Skin of body (tissue), 2 donors: Measurements from ENCODE around the gene BRD4. TPM values are rescaled to one million over a fixed set of nuclear protein-coding genes. Genes with fewer than 3 reads are reported as not detected.

Experiments used
- DNase-seq: peaks from one replicate; lab custom pipeline; 2025; lab: John Stamatoyannopoulos, UW
- total RNA-seq: library from RNA; depleted of rRNA; stranded (reverse); fragments of >200 nt; gene quantifications from one replicate; pipeline ENCODE4 v1.2.3, GENCODE V29; 2014

The BRD4 gene
- total RNA-seq, 1 donor from 2014 or later, result 23.1 TPM

DNA sequence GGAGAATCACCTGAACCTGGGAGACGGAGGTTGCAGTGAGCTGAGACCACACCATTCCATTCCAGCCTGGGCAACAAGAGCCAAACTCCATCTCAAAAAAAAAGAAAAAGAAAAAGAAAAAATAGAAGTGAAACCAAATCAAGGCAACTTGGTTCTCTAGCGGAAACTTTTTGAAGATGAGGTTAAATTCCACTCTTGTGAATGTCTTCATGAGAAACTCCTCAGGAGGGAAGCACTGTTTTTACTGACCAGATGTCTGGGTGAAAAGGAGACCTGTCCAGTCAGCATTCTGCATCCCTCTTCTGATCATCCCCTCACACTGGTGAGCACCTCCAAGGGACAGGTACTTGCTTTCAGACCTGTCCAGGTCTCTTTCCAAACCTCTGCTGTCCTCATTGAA, 15.8 kb downstream of the BRD4 start:
- no peak for DNase-seq

DNA sequence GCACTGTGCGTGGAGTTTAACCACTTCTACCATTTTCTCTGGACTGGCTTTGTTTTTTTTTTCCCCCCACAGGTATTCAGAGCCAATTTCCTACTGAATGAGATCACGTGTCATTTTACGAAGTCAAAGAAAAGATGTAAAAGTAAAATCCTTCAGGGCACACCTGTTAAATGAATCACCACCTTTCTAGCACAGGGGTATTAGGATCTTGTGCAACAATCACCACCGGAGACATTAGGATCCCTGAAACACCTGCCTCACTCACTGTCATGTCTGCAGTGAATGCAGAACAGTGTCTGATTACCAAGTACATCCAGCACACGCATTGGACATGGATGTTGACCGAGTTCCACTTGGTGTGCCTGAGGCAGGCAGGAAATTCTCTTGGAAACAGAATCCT, 17.2 kb downstream of the BRD4 start:
- DNase-seq, result no peak

DNA sequence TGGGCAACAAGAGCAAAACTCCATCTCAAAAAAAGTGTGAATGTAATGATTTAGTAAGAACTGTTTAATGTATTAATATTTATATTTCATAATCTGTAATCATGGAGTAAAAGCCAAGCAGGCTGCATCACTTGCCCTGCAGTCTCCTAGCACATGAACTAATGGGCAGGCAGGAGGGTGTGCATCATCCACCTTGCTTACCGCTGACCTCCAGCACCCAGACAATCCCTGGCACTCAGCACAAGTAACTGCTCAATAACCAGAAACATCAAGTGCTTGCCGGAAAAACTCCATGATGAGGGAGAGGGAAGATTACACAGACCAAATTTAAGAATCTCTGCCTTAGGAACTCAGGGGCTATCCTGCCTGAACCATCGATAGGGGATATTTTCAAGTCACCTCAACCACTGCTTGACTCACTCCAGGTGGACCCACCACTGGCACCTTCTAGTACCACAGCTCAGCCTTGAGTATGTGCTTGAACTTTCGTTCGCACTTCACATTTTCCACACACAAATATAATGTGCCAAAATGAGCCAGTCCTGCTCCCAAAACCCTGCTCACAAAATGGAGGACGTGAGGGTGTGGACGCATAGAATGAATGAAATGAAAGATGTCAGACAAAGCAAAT, 18.6 kb downstream of the BRD4 start:
- DNase-seq, result no peak

DNA sequence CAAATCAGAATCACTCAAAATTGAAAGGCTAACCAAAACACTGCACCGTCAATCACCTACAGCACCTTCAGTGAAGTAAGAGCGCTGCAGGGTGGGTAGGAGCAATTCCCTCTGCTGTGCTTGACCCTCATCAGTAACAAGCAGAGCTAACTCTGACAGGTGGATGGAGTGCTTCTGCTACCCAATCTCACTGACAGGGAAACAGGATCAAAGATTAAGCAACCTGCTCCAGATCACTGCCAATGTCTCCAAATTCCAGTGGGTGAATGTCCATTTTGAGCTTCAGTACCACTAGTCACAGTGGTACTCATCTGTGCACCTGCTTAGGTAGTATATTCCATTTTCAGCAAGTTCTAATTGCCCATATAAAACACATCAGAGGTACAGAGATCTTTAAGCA, 25.2 kb downstream of the BRD4 start:
- DNase-seq, result no peak

DNA sequence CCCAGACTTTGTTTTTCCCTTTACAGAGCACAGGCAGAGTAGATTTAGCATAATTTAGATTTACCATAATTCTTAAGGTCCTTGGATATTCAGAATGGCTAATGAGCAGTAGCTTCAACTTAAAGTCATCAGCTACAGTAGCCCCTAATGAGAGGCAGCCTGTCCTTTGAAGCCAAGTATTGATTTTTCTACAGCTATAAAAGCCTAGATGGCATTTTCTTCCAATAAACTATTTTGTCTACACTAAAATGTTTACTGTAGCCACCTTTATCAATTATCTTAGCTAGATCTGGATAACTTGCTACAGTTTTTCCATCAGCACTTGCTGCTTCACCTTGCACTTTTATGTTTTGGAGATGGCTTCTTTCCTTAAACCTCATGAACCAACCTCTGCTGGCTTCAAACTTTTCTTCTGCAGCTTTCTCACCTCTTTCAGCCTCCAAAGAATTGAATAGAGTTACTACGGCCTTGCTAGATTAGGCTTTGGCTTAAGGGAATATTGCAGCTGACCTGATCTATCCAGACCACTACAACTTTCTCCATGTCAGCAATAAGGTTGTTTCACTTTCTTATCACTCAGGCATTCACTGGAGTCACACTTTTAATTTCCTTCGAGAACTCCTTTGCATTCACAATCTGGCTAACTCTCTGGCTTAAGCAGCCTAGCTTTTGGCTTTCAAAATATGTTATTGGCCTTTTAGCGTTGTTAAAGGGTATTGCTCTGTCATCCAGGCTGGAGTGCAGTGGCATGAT, 26.6 kb downstream of the BRD4 start:
- DNase-seq, result no peak

DNA sequence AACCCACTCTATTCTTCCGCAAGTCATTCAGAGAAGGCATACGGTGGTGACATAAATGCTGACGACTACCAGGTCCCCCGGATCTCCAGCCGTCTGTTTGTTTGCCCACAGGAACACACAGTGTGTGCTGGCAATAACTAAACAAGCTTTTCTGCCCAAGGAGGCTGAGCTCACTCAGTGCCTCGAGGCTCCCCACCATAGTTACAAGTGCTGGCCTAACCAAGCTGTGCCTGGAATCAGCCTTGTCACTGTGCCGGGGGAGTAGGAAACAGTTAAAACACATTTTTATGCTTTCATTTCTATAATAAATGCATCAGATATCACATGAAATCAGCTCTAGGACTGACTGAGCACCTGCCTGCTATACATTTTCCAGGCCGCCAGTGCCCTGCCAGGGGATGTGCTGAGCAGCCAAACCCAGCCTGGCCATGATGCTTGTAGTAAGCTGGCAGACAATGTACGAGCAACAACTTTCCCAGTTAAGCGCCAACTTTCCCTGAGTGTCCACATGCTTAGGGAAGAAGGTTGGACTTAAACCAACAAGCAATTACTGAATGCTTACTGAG, 28.1 kb downstream of the BRD4 start:
- no peak for DNase-seq

DNA sequence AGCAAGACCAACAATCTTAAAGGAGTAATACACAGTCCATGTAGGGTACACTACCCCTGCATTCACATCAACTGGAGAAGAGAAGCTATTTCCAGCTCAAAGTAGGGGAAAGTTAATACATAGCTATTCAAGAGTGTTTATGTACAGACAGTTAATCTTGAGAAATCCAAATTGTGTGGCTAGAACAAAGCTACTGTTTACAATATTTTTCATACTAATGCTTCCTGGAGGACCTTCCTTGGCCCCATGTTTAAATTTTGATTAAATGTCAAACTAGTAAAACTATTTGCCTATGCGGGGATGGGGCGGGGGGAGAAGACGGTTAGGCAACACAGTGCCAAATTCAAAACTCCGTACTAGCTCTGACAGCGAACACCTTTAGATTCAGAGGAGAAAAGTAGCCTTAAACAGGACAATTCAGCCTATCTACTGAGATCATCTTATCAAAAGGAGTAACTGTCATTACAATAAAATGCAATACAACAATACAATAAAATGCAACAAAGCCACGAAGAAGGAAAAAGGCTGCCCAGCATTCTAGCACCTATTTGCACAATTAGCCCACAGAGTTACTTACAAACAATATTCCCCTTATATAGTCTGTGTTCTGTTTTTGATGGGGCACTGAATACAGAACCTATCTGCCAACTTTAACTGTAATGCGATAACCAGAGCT, 29.1 kb downstream of the BRD4 start:
- no peak for DNase-seq

DNA sequence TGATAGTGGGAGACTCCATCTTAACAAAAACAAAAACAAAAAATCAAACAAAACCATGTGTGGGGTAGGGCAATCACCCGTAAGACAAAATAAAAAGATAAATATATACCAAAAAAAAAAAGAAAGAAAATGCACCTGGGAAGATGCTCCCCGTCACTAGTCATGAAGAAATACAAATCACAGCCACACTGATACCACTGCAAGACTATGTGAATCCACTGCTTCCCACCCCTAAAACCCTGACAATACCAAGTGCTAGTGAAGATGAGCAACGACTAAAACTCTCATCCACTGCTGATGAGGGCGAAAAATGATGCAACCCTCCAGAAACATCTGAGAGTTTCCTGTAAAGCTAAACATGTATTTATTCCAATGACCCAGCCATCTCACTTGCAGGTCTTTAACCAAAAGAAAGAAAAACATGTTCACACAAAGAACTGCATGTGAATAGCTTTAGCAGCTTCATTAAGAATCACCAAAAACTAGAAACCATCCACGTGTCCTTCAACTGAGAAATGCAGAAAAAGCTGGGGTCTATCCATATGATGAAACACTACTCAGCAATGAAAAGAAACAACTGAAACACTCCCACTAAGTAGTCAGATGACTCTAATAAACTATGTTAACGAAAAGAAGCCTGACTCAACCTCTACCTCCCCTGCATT, 31.7 kb downstream of the BRD4 start:
- no peak for DNase-seq

DNA sequence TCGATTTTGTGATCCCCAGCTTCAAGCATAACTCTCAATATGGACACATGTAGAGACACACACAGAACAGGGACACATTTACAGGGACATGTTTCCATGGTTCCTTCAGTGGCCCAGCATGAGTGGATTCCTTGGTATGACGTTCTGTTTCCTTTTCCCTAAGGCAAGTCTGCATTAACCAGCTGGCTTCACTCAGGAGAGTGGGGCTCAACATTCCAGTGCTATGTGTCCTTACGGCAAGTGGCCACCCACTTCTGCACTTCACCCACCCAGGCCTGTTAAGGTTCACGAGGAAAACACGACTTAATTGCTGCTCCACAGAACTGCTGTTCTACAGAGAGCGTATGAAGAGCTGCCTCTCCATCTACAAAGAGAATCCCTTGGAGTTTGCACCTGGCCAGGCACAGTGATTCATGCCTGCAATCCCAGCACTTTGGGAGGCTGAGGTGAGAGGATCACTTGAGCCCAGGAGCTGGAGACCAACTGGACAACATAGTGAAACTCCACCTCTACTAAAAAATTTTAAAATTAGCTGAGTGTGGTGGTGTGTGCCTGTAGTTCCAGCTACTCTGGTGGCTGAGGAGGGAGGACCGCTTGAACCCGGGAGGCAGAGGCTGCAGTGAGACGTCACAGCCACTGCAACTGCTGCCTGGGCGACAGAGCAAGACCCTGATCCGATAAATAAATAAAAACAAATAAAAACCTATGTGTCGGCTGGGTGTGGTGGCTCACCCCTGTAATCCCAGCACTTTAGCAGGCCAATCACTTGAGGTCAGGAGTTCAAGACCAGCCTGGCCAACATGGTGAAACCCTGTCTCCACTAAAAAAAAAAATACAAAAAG, 32.5 kb downstream of the BRD4 start:
- DNase-seq, result peak; percentile 36

DNA sequence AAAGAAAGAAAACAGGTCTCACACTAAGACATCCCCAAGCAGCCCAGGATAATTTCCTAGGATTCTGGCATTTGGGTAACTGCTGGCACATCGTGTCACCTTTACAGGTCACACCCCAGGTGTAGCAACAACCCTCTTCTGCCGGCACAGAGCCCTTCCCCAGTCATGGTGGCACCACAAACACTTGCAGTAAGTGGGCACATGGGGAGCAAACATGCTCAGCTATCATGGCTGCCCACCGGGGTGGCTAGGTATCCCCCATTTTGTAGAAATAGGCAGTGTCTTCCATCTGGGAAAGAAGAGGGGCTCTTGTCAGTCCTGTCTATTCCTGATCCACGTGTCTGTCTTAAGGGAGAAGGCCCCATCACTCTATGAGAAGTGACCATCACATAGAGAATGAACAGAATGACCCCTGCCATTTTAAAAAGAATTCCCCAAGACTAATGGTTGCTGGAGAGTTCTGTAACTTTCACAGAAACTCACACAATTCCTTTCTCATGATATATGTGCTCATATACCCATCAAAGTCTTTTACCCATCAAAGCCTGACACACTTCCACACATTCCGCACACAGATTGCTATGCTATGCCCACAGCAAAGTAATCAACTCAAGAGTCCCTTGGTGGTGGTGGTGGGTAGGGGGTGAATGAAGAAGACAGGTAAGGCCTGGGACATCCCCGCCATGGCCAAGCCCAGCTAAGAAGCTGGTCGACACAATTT, 33.3 kb downstream of the BRD4 start:
- DNase-seq, result no peak

DNA sequence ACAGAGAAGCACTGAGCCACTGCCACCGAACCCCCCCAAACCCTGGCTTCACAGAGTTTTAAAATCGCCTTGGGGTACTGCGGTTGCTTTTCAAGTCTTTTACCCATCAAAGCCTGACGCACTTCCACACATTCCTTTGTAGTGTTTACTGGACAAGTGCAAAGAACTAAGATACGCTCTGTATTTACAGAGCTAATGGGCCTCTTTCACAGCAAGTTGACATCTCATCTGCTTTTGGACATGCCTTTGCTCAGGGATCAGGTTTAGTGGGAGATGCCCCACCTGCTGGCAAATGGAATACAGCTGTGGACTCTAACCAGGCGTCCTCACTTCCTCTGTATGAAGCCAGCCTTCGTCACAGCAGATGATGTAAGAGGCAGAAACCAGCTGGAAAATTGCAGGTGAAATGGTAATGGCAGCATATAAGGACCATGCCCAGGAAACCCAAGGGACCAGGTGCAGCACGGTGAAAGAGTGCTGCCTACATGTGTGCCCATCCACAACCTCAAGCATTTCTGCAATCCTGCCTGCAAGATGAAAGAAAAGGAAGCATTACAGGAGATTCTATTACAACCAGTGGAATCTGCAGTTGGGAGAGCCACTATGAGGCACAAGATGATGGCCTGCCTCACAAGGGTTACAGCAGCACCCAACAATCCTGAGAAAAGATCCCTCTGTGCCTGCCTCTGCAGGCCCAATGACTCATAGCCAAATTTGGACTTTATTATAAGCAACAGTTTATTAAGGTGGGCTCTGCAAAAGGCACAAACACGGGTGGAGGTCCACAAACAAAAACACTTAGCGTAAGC, 34.7 kb downstream of the BRD4 start:
- no peak for DNase-seq

DNA sequence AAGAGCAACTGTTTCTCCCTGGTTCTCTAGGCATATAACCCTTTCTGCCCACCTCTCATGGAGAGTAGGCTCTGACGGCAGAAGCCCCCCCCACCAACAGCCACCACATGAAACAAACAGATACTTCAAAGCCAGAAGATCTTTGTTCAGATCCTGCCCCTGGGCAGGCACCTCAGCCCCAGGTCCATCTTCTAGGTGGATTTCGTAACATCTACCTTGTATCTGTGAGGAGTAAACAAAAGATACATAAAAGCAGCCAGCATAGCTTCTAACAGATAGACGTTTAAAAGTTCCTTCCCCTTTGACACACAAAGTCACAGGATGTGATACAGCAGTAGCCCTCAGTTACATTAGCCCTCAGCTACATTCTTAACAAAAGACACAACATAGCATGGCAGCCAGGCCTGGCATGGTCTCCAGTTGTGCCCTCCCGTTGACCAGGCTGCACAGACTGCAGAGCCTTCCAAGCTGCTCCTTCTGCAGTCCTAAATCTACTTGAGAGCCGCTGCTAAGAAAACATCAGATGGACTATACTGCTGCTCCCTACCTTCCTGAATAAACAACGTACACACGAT, 35.4 kb downstream of the BRD4 start:
- no peak for DNase-seq

DNA sequence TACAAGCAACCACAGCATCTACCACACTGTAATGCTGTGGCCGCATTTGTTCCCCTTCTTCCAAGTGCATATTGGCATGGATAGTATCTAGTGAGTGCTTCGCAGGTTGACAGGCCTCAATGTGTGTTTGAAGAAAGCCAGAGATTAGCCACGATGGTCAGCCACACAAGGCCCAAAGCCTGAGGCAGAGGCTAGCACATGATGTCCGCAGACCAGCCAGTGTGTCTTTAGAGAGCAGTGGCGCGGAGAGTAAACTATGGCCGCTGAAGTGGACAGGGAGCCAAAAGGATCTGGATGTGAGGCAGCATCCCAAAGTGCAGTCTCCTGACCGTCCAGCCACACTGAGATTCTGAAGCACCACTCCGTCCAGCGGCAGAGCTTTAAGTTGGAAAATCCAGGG, 36.0 kb downstream of the BRD4 start:
- no peak for DNase-seq

DNA sequence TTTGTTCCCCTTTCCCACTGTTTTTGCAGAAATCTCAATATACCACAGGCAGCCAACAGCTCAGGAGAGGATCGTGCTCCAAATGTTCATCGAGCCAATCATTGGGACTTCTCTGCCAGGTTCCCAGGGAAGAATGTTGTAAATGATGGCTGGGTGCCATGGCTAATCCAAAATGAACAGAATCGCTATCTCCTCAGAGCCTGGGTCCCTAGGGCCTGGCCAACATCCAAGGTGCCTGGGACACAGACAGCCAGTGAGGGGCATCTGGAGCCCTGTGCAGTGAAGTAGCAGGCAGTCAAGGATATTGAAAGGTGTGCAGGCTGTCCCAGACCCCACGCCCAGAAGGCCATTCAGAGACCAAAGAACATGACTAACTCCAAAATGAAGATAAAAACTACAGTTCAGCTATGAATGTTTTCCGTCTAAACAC, 37.8 kb downstream of the BRD4 start:
- no peak for DNase-seq

DNA sequence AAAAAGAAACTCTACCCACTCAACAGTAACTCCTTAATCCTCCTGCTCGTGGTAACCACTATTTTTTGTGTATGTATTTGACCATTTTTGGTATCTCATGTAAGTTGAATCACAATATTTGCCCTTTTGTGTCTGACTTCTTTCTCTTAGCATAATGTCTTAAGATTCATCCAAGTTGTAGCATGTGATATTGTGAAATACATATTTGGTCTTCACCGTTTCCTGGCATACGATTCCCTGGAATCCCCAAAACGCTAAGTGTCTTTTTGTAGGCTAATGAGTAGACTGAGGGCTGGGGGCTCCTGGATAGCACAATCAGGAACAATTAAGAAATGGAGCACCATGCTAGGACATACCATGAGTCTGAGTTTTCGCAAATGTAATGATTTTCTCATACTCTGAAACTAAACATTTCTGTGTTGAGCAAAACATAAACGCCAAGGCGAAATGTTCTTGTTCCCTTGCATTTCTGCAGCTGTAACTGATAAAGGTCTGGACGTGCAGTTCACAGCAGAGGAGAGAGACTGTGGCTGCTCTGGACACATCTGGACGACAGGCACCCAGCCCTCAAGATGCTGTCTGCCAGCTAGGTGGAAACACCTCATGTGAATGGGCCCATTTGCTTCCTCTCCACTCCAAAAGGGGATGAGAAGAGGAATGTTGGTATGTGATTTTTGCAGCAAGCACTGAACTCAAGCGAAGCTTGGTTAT, 38.4 kb downstream of the BRD4 start:
- peak; percentile 41 for DNase-seq

DNA sequence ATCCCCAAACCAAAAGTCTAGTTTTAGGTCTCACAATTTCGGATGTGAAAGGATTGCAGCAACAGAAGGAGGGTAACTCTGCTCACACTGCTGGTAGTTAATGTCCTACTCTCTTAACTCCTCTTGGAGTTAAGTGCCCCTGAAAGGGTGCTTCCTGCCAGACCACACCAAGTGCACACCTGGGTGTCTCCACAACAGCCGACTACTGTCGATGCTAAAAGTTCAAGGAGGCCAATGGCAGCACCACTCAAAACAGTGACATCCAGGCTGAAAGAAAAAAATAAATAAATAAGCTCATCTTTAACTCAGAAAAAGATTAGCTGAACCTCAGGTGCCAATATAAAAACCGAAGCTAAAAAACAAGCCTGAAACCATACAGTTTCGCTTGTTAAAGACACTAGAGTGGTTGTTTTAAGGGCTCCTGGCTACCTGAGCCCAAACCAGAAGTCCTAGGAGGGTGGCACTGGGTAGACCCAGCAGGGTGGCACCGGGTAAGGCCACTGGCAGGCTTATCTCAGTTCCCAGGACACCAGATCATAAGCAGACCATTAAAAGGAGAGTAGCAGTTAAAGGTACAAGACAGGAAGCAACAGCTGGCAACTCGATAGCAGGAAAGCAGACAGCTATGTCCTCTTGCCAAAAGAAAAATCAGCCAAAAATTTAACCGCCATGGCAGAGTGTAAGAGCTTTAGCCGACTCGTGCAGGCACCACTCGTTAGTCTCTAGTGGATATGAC, 39.3 kb downstream of the BRD4 start:
- DNase-seq, result no peak

DNA sequence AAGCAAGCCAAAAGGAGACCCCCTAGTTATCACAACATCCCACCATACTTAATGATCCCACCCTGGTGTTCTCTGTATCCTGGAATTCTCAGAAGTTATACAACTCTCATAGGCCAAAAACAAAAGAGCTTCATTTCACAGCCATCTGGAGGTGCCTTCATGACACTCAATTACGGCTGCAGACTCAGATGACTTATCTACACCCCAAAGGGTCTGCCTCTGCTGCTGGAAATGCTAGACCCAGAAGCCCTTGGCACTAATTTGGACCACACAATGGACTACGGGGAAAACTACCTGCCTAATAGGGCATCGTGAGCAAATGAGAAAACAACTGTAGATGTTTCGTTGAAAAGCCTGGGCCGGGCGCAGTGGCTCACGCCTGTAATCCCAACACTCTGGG, 40.2 kb downstream of the BRD4 start:
- DNase-seq, result no peak

DNA sequence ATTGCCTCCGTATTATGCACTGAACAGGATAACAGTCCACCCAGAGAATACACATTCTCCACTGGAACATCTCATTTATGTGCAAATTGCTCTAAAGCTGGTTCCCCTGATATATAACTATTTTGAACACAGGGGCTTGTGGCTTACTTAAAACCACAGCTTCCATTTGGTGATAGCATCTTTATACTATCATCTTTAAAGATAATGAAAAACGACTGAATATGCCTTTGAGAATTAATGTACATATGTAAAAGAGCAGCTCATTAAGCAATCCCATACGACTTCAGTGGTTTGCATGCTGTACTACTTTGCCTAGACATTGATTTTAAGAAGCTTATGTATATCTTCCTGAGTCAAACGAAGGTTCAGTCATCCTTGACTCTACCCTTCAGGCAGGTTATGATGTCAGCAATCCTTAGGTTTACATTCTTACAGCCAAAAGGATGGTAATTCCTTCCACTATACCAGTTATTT, 40.8 kb downstream of the BRD4 start:
- DNase-seq, result no peak
